Measurements from ENCODE around the gene TM4SF5.

DNA sequence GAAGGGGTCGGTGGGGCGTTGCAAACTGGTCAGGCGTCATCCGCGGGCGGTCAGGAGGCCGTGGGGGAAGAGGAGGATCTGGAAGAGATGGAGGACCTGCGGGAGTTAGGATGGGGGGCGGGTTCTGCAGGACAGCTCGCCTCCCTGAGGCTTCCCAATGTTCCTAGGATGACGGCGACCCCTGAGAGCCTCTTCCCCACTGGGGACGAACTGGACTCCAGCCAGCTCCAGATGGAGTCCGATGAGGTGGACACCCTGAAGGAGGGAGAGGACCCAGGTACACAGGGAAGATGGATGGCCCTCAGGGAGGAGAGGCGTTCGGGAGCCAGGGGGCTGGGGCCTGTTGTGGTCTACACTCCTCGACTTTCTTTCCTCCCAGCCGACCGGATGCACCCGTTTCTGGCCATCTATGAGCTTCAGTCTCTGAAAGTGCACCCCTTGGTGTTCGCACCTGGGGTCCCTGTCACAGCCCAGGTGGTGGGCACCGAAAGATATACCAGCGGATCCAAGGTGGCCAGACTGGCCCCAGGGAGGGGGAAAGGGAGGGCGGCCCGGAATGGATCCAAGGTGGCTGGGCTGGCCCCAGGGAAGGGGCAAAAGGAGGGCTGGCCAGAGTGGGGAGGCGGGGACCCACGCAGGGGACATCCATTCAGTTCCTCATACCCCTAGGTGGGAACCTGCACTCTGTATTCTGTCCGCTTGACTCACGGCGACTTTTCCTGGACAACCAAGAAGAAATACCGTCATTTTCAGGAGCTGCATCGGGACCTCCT is 36.1 kb downstream of the TM4SF5 start:
- TF ChIP-seq POLR2AphosphoS5 (IDR thresholded peaks at IDR 0.05) (no peak), EZH2 (IDR thresholded peaks at IDR 0.05; ENCODE audit: borderline replicate concordance, insufficient read depth, low read length, poor library complexity, severe bottlenecking) (no peak), RAD21 (conservative IDR thresholded peaks at IDR 0.05) (no peak)
- TF ChIP-seq, protein P1, sequence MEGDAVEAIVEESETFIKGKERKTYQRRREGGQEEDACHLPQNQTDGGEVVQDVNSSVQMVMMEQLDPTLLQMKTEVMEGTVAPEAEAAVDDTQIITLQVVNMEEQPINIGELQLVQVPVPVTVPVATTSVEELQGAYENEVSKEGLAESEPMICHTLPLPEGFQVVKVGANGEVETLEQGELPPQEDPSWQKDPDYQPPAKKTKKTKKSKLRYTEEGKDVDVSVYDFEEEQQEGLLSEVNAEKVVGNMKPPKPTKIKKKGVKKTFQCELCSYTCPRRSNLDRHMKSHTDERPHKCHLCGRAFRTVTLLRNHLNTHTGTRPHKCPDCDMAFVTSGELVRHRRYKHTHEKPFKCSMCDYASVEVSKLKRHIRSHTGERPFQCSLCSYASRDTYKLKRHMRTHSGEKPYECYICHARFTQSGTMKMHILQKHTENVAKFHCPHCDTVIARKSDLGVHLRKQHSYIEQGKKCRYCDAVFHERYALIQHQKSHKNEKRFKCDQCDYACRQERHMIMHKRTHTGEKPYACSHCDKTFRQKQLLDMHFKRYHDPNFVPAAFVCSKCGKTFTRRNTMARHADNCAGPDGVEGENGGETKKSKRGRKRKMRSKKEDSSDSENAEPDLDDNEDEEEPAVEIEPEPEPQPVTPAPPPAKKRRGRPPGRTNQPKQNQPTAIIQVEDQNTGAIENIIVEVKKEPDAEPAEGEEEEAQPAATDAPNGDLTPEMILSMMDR (IDR thresholded peaks at IDR 0.05; ENCODE audit: poor library complexity, severe bottlenecking) = no peak
